SK-N-SH treated with all-trans-retinoic acid at 6 μM for 48 hours (cell line): Measurements from ENCODE around the gene DOK5.
"Not testable (repeated sequence)": the region's sequence is repeated elsewhere in the genome, so short reads cannot be mapped to it uniquely, and the experiment has no call there.

Experiments used
- ATAC-seq: fragments of 200-7000 bp; cut with Tn5 transposase; 3 replicates; pipeline ENCODE4 v1.9.1; 2020; ENCODE audit warnings: mild to moderate bottlenecking, moderate library complexity
- ARNTL ChIP-seq: fragments of 450-650 bp; formaldehyde crosslinking; IDR thresholded peaks from 2 replicates; pipeline ENCODE4 v1.5.0; 2020; ENCODE audit warnings: low read depth, mild to moderate bottlenecking, moderate library complexity, borderline replicate concordance
- BACH2 ChIP-seq: fragments of 250-450 bp; sonication (Bioruptor Pico); IDR thresholded peaks from 2 replicates; pipeline ENCODE4 v1.9.0; 2021; ENCODE audit warnings: mild to moderate bottlenecking, borderline replicate concordance
- CREB5 ChIP-seq: fragments of 250-450 bp; sonication (Bioruptor Pico); IDR thresholded peaks from 2 replicates; pipeline ENCODE4 v1.5.1; 2020; ENCODE audit warnings: low read depth, mild to moderate bottlenecking, moderate library complexity
- CSDC2 ChIP-seq: fragments of 250-450 bp; sonication (Bioruptor Pico); IDR thresholded peaks from 2 replicates; pipeline ENCODE4 v1.5.0; 2020; ENCODE audit warnings: mild to moderate bottlenecking, moderate library complexity
- CSRNP3 ChIP-seq: fragments of 250-450 bp; sonication (Bioruptor Pico); IDR thresholded peaks from 2 replicates; pipeline ENCODE4 v1.5.1; 2021; ENCODE audit warnings: mild to moderate bottlenecking, moderate library complexity
- ESRRG ChIP-seq: fragments of 250-450 bp; sonication (Bioruptor Pico); IDR thresholded peaks from 2 replicates; pipeline ENCODE4 v1.6.1; 2021; ENCODE audit warnings: mild to moderate bottlenecking
- GLIS3 ChIP-seq: fragments of 250-450 bp; sonication (Bioruptor Pico); IDR thresholded peaks from 2 replicates; pipeline ENCODE4 v1.5.0; 2020; ENCODE audit warnings: mild to moderate bottlenecking, moderate library complexity
- ISL1 ChIP-seq: fragments of 250-450 bp; sonication (Bioruptor Pico); IDR thresholded peaks from 2 replicates; pipeline ENCODE4 v2.1.2; 2022; ENCODE audit warnings: mild to moderate bottlenecking, moderate library complexity
- OSR1 ChIP-seq: fragments of 250-450 bp; sonication (Bioruptor Pico); IDR thresholded peaks from 2 replicates; pipeline ENCODE4 v1.8.0; 2022; ENCODE audit warnings: moderate library complexity, mild to moderate bottlenecking, inconsistent platforms
- PATZ1 ChIP-seq: fragments of 250-450 bp; sonication (Bioruptor Pico); IDR thresholded peaks from 2 replicates; pipeline ENCODE4 v1.8.0; 2020; ENCODE audit warnings: mild to moderate bottlenecking, moderate library complexity, borderline replicate concordance
- POU6F1 ChIP-seq: fragments of 250-450 bp; sonication (Bioruptor Pico); IDR thresholded peaks from 2 replicates; pipeline ENCODE4 v1.8.0; 2021; ENCODE audit warnings: low read depth, mild to moderate bottlenecking, moderate library complexity, borderline replicate concordance
- PPARA ChIP-seq: fragments of 250-450 bp; sonication (Bioruptor Pico); IDR thresholded peaks from 2 replicates; pipeline ENCODE4 v1.5.0; 2020; ENCODE audit warnings: mild to moderate bottlenecking, borderline replicate concordance
- RARB ChIP-seq: fragments of 250-450 bp; sonication (Bioruptor Pico); IDR thresholded peaks from 2 replicates; pipeline ENCODE4 v1.8.0; 2021; ENCODE audit warnings: mild to moderate bottlenecking, moderate library complexity
- SNAI2 ChIP-seq: fragments of 250-450 bp; sonication (Bioruptor Pico); IDR thresholded peaks from 2 replicates; pipeline ENCODE4 v1.5.0; 2020; ENCODE audit warnings: mild to moderate bottlenecking, moderate library complexity
- TCF4 ChIP-seq: fragments of 250-450 bp; sonication (Bioruptor Pico); IDR thresholded peaks from 2 replicates; pipeline ENCODE4 v1.8.0; 2021; ENCODE audit warnings: mild to moderate bottlenecking, moderate library complexity, borderline replicate concordance
- TOX ChIP-seq: fragments of 250-450 bp; sonication (Bioruptor Pico); IDR thresholded peaks from 2 replicates; pipeline ENCODE4 v1.8.0; 2021; ENCODE audit warnings: mild to moderate bottlenecking, moderate library complexity, borderline replicate concordance
- TSHZ2 ChIP-seq: fragments of 250-450 bp; sonication (Bioruptor Pico); IDR thresholded peaks from 2 replicates; pipeline ENCODE4 v1.5.0; 2020; ENCODE audit warnings: mild to moderate bottlenecking, moderate library complexity
- ZC3H10 ChIP-seq: fragments of 250-450 bp; sonication (Bioruptor Pico); IDR thresholded peaks from 2 replicates; pipeline ENCODE4 v1.5.1; 2021; ENCODE audit warnings: mild to moderate bottlenecking, moderate library complexity
- ZFP3 ChIP-seq: fragments of 250-450 bp; sonication (Bioruptor Pico); IDR thresholded peaks from 2 replicates; pipeline ENCODE4 v1.5.0; 2020; ENCODE audit warnings: mild to moderate bottlenecking, moderate library complexity
- ZFP30 ChIP-seq: fragments of 450-650 bp; formaldehyde crosslinking; IDR thresholded peaks from 2 replicates; pipeline ENCODE4 v1.5.0; 2022; ENCODE audit warnings: mild to moderate bottlenecking, moderate library complexity
- ZNF70 ChIP-seq: fragments of 450-650 bp; formaldehyde crosslinking; IDR thresholded peaks from 2 replicates; pipeline ENCODE4 v1.5.0; 2020; ENCODE audit warnings: mild to moderate bottlenecking, moderate library complexity
- ZNF8 ChIP-seq: fragments of 450-650 bp; formaldehyde crosslinking; IDR thresholded peaks from 2 replicates; pipeline ENCODE4 v1.5.0; 2020; ENCODE audit warnings: mild to moderate bottlenecking, moderate library complexity

The DOK5 gene

GRCh38 chr20:54434196-54434595 is 41.2 kb upstream of the DOK5 start (continued):
- TF ChIP-seq CSRNP3 (CRISPR knock-in tag) = no peak
- no peak for TF ChIP-seq ZNF8 (CRISPR knock-in tag)
- no peak for TF ChIP-seq CSDC2 (CRISPR knock-in tag)

- no peak for ATAC-seq
Measured at GRCh38 chr20:54435015-54435414, 40.4 kb upstream of the DOK5 start.

GRCh38 chr20:54436410-54436809 is 39.0 kb upstream of the DOK5 start:
- not testable (repeated sequence) for ATAC-seq

More at GRCh38 chr20:54435015-54435414, 40.4 kb upstream of the DOK5 start:
- TF ChIP-seq ESRRG (no peak), TCF4 (CRISPR knock-in tag) (no peak), CREB5 (no peak), ZC3H10 (CRISPR knock-in tag) (no peak), CSRNP3 (CRISPR knock-in tag) (no peak), ZFP30 (CRISPR knock-in tag) (no peak), ZFP3 (no peak), SNAI2 (CRISPR knock-in tag) (no peak)

- TF ChIP-seq OSR1 (CRISPR knock-in tag) (no peak), ESRRG (no peak), PPARA (CRISPR knock-in tag) (no peak)
Measured at GRCh38 chr20:54438166-54438565, 37.2 kb upstream of the DOK5 start.

GRCh38 chr20:54450207-54450606 is 25.2 kb upstream of the DOK5 start:
- no peak for ATAC-seq
- TF ChIP-seq PPARA (CRISPR knock-in tag) (no peak), ESRRG (no peak), RARB (no peak), CSDC2 (CRISPR knock-in tag) (no peak), TSHZ2 (CRISPR knock-in tag) (no peak), ISL1 (CRISPR knock-in tag) (no peak), POU6F1 (CRISPR knock-in tag) (no peak), ARNTL (CRISPR knock-in tag) (no peak), OSR1 (CRISPR knock-in tag) (no peak), CSRNP3 (CRISPR knock-in tag) (no peak), ZC3H10 (CRISPR knock-in tag) (no peak), GLIS3 (CRISPR knock-in tag) (no peak), BACH2 (CRISPR knock-in tag) (no peak), TOX (CRISPR knock-in tag) (no peak), TCF4 (CRISPR knock-in tag) (no peak), ZNF8 (CRISPR knock-in tag) (no peak), ZNF70 (CRISPR knock-in tag) (no peak), PATZ1 (CRISPR knock-in tag) (no peak)

More at GRCh38 chr20:54438166-54438565, 37.2 kb upstream of the DOK5 start:
- ATAC-seq = no peak
